A204.1 (cell line): ENCODE data around the gene LOXHD1.

ENCODE experiments used
- FAIRE-seq: peaks from 2 replicates; lab custom pipeline; 2012; peaks lifted over from hg19 to GRCh38; lab: Jason Lieb, UNC

LOXHD1 gene

GRCh38 chr18:46657115-46657955, at the start of gene LOXHD1:
LOXHD1 (minus strand) TSS chr18:46657220; CDS start chr18:46657033, 187 bp downstream.
- FAIRE-seq, result no peak

- no peak for FAIRE-seq
Measured at GRCh38 chr18:46705521-46705920, 48.5 kb upstream of the LOXHD1 start.

- FAIRE-seq, result no peak
Measured at GRCh38 chr18:46704816-46705215, 47.8 kb upstream of the LOXHD1 start.

GRCh38 chr18:46704189-46704588, 47.2 kb upstream of the LOXHD1 start:
- FAIRE-seq, result no peak

GRCh38 chr18:46702471-46702870, 45.5 kb upstream of the LOXHD1 start:
- FAIRE-seq, result no peak

- no peak for FAIRE-seq
Measured at GRCh38 chr18:46700066-46700824, 43.2 kb upstream of the LOXHD1 start.

GRCh38 chr18:46696702-46697101, 39.7 kb upstream of the LOXHD1 start:
- FAIRE-seq, result no peak

GRCh38 chr18:46696268-46696667, 39.2 kb upstream of the LOXHD1 start:
- no peak for FAIRE-seq

GRCh38 chr18:46693996-46694395, 37.0 kb upstream of the LOXHD1 start:
- no peak for FAIRE-seq

GRCh38 chr18:46688853-46689525, 32.0 kb upstream of the LOXHD1 start:
- no peak for FAIRE-seq

- FAIRE-seq, result no peak
Measured at GRCh38 chr18:46686186-46686585, 29.2 kb upstream of the LOXHD1 start.

GRCh38 chr18:46683252-46683651, 26.2 kb upstream of the LOXHD1 start:
- FAIRE-seq, result no peak

- no peak for FAIRE-seq
Measured at GRCh38 chr18:46680784-46681695, 24.0 kb upstream of the LOXHD1 start.

GRCh38 chr18:46679846-46680598, 23.0 kb upstream of the LOXHD1 start:
- no peak for FAIRE-seq

- no peak for FAIRE-seq
Measured at GRCh38 chr18:46678785-46679399, 21.9 kb upstream of the LOXHD1 start.

GRCh38 chr18:46678041-46678440, 21.0 kb upstream of the LOXHD1 start:
- FAIRE-seq, result no peak

- FAIRE-seq, result no peak
Measured at GRCh38 chr18:46677611-46678010, 20.6 kb upstream of the LOXHD1 start.

GRCh38 chr18:46676182-46676835, 19.3 kb upstream of the LOXHD1 start:
- FAIRE-seq, result no peak

GRCh38 chr18:46675112-46675511, 18.1 kb upstream of the LOXHD1 start:
- no peak for FAIRE-seq
